ENCODE data around the gene MSANTD7. TPM values are rescaled to one million over a fixed set of nuclear protein-coding genes. Genes with fewer than 3 reads are reported as not detected.
"Not testable (repeated sequence)": the region's sequence is repeated elsewhere in the genome, so short reads cannot be mapped to it uniquely, and the experiment has no call there.

Gene MSANTD7
- total and polyA plus RNA-seq, 12 donors, result 2.6 to 14.8 (median 7.5) TPM

DNA sequence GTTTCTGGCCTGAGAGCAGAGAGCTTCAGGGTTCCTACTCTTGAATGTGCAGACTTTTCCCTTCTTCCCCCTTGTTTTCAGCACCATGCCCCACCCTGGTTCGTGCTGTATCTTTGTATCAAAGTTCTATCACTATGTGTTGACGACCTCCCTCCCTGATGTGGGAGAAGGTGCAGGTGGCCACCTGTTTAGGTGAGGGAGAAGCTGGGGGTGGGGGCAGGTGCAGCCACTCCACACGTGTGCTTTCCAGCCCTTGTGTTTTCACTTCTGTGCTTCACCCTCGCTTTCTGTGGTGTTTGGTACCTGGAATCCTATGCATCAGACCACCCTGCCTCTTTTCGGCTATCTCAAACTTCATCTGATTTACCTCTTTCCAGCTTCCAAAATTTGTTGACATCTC lies 20.9 kb downstream of the MSANTD7 start:
- no peak for TF ChIP-seq POLR2A (IDR thresholded peaks at IDR 0.05)
- TF ChIP-seq, protein P1, sequence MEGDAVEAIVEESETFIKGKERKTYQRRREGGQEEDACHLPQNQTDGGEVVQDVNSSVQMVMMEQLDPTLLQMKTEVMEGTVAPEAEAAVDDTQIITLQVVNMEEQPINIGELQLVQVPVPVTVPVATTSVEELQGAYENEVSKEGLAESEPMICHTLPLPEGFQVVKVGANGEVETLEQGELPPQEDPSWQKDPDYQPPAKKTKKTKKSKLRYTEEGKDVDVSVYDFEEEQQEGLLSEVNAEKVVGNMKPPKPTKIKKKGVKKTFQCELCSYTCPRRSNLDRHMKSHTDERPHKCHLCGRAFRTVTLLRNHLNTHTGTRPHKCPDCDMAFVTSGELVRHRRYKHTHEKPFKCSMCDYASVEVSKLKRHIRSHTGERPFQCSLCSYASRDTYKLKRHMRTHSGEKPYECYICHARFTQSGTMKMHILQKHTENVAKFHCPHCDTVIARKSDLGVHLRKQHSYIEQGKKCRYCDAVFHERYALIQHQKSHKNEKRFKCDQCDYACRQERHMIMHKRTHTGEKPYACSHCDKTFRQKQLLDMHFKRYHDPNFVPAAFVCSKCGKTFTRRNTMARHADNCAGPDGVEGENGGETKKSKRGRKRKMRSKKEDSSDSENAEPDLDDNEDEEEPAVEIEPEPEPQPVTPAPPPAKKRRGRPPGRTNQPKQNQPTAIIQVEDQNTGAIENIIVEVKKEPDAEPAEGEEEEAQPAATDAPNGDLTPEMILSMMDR (IDR thresholded peaks at IDR 0.05), result no peak
- WGBS, 4 donors, result 88 to 93% (median 90%) methylated on average over 5 of the region's 5 CpGs
- peaks cover 0 to 14% of the 10 kb centered on the region in 2 donors for H3K36me3 ChIP-seq (replicated peaks in 1 of 2)
- no peaks in the 10 kb centered on the region for H3K9me3 ChIP-seq (replicated peaks in 1 of 3)
- H3K27me3 ChIP-seq, result no peaks in the 10 kb centered on the region
- no peaks in the 10 kb centered on the region for H3K4me1 ChIP-seq (replicated peaks in 1 of 2)
- no peak for DNase-seq
- H3K27ac ChIP-seq, result no peak overlapping the region
- intact Hi-C loops (cut with DNase I), result no loop called here
- H3K4me3 ChIP-seq, result no peak overlapping the region

DNA sequence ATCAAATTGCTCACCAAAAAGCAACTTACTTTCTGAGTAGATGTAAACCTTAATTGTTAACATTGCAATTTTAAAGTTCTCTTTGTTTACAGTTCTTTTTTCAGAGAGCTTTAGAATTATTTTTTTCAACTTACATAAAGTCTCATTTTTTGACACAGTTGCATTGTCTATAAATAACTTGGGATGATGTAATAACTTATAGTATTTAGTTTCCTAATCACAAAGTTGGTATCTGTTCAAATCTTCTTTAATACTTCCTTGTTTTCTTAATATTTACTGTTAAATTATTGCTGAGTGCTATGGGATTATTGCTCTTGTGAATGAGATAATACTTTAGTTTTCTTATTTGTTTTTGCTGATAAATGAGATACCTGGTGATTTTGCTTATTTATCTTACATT lies 21.7 kb downstream of the MSANTD7 start:
- no peak for DNase-seq
- H3K27ac ChIP-seq, result no peak overlapping the region
- no peaks in the 10 kb centered on the region for H3K4me1 ChIP-seq (replicated peaks in 1 of 2)
- TF ChIP-seq, protein P1 (IDR thresholded peaks at IDR 0.05), result no peak
- no peak for TF ChIP-seq POLR2A (IDR thresholded peaks at IDR 0.05)
- H3K36me3 ChIP-seq (replicated peaks in 1 of 2), result peaks cover 0 to 14% of the 10 kb centered on the region in 2 donors
- intact Hi-C loops (cut with DNase I), result no loop called here
- H3K27me3 ChIP-seq, result no peaks in the 10 kb centered on the region
- H3K4me3 ChIP-seq, result no peak overlapping the region
- H3K9me3 ChIP-seq (replicated peaks in 1 of 3), result no peaks in the 10 kb centered on the region

DNA sequence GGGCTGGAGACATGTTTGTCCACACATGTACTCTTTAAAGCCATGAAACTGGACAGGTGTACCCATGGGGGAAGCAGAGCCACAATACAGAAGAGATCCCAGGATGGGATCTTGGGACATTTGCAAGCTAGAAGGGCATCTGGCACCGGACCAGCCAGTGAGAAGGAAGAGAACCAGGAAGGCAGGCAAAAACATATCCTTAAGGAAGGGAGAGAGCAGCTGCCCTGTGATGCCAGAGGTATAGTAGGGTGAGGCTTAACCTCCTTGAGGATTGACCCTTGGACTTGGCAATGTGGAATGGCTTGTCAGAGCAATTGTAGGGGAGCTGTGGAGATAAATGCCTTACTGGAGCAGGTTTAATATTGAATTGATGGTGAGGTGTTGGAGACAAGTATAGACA lies 22.7 kb downstream of the MSANTD7 start:
- intact Hi-C loops (cut with DNase I), result no loop called here
- DNase-seq, result no peak
- Histone ChIP-seq H3K27ac (no peak overlapping the region), H3K27me3 (no peaks in the 10 kb centered on the region), H3K9me3 (replicated peaks in 1 of 3) (no peaks in the 10 kb centered on the region), H3K36me3 (replicated peaks in 1 of 2) (peaks cover 0 to 14% of the 10 kb centered on the region in 2 donors), H3K4me3 (no peak overlapping the region), H3K4me1 (replicated peaks in 1 of 2) (no peaks in the 10 kb centered on the region)
- TF ChIP-seq POLR2A (IDR thresholded peaks at IDR 0.05), result no peak
- TF ChIP-seq, protein P1 (IDR thresholded peaks at IDR 0.05), result no peak
- WGBS, 4 donors, result 78 to 96% (median 92%) methylated on average over 1 of the region's 1 CpG

DNA sequence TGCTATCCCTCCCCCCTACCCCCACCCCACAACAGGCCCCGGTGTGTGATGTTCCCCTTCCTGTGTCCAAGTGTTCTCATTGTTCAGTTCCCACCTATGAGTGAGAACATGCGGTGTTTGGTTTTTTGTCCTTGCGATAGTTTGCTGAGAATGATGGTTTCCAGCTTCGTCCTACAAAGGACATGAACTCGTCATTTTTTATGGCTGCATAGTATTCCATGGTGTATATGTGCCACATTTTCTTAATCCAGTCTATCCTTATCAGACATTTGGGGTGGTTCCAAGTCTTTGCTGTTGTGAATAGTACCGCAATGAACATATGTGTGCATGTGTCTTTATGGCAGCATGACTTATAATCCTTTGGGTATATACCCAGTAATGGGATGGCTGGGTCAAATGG lies 26.4 kb downstream of the MSANTD7 start:
- H3K9me3 ChIP-seq (replicated peaks in 1 of 3); H3K27ac ChIP-seq; H3K4me1 ChIP-seq (replicated peaks in 1 of 2); H3K4me3 ChIP-seq; DNase-seq; intact Hi-C loops (cut with DNase I); H3K27me3 ChIP-seq: not testable (repeated sequence)
- H3K36me3 ChIP-seq (replicated peaks in 1 of 2), result peaks cover 0 to 32% of the 10 kb centered on the region in 2 donors
- 95 to 98% (median 97%) methylated on average over 6 of the region's 6 CpGs for WGBS, 4 donors

DNA sequence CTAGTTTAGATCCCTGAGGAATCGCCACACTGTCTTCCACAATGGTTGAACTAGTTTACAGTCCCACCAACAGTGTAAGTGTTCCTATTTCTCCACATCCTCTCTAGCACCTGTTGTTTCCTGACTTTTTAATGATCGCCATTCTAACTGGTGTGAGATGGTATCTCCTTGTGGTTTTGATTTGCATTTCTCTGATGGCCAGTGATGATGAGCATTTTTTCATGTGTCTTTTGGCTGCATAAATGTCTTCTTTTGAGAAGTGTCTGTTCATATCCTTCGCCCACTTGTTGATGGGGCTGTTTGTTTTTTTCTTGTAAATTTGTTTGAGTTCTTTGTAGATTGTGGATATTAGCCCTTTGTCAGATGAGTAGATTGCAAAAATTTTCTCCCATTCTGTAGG lies 26.8 kb downstream of the MSANTD7 start:
- DNase-seq; H3K4me3 ChIP-seq; H3K4me1 ChIP-seq (replicated peaks in 1 of 2); H3K27me3 ChIP-seq; H3K27ac ChIP-seq; intact Hi-C loops (cut with DNase I); H3K9me3 ChIP-seq (replicated peaks in 1 of 3): not testable (repeated sequence)
- H3K36me3 ChIP-seq (replicated peaks in 1 of 2), result peaks cover 0 to 36% of the 10 kb centered on the region in 2 donors
- WGBS, 4 donors, result 91 to 100% (median 98%) methylated on average over 3 of the region's 3 CpGs

Measured in adrenal gland (tissue), 12 donors.